Left lobe of liver (tissue), 2 donors: Measurements from ENCODE around the gene ZMIZ2. TPM values are rescaled to one million over a fixed set of nuclear protein-coding genes. Genes with fewer than 3 reads are reported as not detected.
"Not testable (repeated sequence)": the region's sequence is repeated elsewhere in the genome, so short reads cannot be mapped to it uniquely, and the experiment has no call there.

Experiments
- ATAC-seq: fragments of 200-7000 bp; cut with Tn5 transposase; one replicate; pipeline ENCODE4 v1.9.1; 2020; ENCODE audit warnings: mild to moderate bottlenecking, moderate library complexity
- DNase-seq: peaks from one replicate; pipeline ENCODE4 v3.0.0-alpha.2; 2020; ENCODE audit warnings: low spot score
- total RNA-seq: library from RNA; stranded (reverse); gene quantifications from one replicate; pipeline ENCODE4 v1.2.1, GENCODE V29; 2021
- donor health status: DM: no; HTN: no; CAD: no; lungs with moderate emphysema.
- donor health status: DM: no; HTN: yes; CAD: no.

The ZMIZ2 gene
- total RNA-seq, 1 donor from 2014 or later: 37.5 TPM

- peak; percentile 74 for ATAC-seq
- DNase-seq: peak; percentile 87
These were observed 48.9 kb downstream of the ZMIZ2 start for GRCh38 chr7:44797329-44798258.

DNA sequence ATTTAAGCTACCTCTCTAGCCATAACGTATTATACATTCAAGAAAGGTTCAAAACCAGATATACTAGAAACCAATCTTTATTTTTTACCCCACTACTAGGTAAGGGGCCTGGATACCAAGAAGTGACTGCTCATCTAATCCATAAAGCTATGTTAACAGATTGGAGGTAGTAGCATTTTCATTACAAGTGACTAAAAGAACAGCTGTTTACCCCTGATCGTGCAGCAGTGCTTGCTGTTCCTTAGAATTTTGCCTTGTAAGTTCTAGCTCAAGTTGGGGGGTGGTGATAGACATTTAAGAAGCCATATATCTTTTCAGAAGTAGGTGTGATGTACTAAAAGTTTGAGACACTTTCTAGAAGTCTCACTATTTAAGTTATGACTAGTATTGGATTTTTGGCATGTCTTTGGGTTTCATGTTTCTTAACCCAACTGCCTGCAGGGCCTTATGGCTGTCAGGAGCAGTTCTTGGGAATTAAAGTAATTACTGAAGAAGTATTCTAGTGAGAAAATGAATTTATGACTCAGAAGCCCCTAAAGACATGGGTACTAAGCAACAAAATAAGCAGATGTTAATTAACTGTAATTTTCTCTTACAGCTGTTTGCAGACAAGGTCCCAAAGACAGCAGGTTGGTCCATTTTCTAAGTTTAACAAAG is 50.1 kb downstream of the ZMIZ2 start:
- no peak for DNase-seq
- ATAC-seq: no peak

DNA sequence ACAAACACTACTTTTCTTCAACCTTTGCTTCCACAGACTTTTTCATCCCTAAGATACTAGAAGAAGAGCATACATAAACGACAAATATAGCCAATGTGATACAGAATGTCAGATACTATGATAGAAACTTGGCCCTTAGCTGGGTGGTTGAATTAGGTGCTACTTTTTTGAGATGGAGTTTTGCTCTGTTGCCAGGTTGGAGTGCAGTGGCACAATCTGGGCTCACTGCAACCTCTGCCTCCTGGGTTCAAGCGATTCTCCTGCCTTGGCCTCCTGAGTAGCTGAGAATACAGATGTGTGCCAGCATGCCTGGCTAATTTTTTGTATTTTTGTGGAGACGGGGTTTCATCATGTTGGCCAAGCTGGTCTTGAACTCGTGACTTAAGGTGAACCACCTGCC is 51.3 kb downstream of the ZMIZ2 start:
- ATAC-seq (no peak), DNase-seq (no peak)

DNA sequence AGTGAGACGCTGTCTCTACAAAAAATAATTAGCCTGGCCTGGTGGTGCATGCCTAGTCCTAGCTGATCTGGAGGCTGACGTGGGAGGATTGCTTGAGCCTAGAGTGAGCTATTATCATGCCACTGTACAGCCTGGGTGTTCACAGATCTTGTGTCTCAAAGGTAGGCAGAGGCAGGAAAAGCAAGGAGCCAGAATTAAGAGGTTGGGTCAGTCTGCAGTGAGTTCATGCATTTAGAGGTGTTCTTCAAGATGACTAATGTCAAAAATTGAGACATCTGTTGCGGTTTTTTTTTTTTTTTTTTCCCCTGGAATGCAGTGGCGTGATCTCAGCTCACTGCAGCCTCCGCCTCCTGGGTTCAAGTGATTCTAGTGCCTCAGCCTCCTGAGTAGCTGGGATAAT is 53.2 kb downstream of the ZMIZ2 start:
- DNase-seq (no peak), ATAC-seq (no peak)

DNA sequence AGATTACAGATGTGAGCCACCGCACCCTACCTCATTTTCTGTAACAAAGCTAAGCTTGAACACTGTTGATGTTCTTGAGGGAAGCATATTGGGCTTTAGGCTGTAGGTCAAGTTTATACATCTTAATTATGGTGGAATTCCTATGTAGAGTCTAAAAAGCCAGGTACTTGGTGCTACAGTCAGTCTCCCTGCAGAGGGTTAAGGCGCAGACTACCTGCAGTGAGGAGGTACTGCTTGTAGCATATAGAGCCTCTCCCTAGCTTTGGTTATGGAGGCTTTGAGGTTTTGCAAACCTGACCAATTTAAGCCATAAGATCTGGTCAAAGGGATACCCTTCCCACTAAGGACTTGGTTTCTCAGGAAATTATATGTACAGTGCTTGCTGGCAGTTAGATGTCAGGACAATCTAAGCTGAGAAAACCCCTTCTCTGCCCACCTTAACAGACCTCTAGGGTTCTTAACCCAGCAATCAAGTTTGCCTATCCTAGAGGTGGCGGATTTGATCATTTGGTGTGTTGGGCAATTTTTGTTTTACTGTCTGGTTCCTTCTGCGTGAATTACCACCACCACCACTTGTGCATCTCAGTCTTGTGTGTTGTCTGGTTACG is 53.9 kb downstream of the ZMIZ2 start:
- DNase-seq (no peak), ATAC-seq (no peak)

DNA sequence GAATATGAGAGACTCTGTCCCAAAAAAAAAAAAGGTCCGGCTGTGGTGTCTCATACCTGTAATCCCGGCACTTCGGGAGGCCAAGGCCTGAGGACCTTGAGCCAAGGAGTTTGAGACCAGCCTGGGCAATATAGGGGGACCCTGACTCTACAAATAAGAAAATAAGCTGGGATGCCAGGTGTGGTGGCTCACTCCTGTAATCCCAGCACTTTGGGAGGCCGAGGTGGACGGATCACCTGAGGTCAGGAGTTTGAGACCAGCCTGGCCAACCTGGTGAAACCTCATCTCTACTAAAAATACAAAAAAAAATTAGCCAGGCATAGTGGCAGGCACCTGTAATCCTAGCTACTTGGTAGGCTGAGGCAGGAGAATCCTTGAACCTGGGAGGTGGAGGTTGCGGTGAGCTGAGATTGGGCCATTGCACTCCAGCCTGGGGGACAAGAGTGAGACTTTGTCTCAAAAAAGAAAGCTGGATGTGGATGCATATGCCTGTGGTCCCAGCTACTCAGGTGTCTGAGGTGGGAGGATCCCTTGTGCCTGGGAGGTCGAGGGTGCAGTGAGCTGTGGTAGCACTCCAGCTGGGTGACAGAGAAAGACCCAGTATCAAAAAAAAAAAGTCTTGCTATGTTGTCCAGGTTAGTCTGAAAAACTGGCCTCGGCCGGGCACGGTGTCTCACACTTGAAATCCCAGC is 55.3 kb downstream of the ZMIZ2 start:
- DNase-seq, ATAC-seq: not testable (repeated sequence)

GRCh38 chr7:44805950-44806349 is 57.3 kb downstream of the ZMIZ2 start:
- ATAC-seq: no peak

GRCh38 chr7:44808914-44809393 is 60.3 kb downstream of the ZMIZ2 start:
- ATAC-seq (peak; percentile 80), DNase-seq (peak; percentile 63)

More at GRCh38 chr7:44805950-44806349, 57.3 kb downstream of the ZMIZ2 start:
- no peak for DNase-seq

- peak; percentile 85 for ATAC-seq
- DNase-seq: no peak
These were observed 62.4 kb downstream of the ZMIZ2 start for GRCh38 chr7:44811093-44811492.

DNA sequence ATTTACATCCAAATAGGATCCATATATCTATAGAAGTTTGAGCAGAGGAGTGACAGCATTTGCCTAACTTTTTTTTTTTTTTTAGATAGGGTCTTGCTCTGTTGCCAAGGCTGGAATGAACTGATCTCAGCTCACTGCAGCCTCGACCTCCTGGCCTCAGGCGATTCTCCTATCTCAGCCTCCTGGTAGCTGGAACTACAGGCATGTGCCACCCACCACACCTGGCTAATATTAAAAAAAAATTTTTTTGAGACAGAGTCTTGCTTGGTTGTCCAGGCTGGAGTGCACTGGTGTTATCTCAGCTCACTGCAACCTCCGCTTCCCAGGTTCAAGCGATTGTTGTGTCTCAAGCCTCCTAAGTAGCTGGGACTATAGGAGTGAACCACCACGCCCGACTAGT is 62.9 kb downstream of the ZMIZ2 start:
- no peak for ATAC-seq
- no peak for DNase-seq

DNA sequence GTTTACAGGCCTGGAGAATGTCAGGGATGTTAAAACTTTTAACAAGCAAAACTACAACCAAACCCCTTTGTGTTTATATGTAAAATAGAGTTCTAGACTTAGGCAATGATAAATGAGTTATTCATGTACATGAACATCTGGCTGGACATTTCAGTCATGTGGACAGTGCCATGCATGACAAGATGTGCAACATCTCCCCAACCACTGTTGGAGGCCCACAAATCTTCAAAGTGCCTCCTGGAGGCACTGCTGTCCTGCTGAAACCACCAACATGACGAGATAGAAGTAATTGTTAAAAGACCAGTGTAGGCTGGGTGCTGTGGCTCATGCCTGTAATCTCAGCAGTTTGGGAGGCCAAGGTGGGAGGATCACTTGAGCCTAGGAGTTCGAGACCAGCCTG is 66.3 kb downstream of the ZMIZ2 start:
- no peak for DNase-seq

DNA sequence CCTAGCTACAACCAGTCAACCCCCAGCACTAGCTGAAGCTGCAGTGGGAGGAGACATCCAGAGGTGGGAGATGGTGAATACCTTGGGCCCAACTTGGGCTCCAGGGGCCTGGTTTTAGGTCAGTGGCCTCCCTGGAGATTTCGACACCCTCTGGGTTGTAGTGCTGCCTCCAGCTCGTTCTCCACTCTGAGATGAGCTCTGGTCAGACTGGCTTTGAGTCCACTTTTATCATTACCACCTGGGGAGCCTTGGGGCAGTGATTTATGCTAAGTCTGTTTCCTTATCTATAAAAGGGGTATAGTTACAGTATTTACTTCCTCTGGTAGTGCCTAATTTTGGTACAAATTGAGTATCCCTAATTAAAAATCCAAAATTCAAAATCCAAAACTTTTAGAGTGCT is 70.6 kb downstream of the ZMIZ2 start:
- ATAC-seq (no peak), DNase-seq (no peak)

More for the DNA sequence above, 66.3 kb downstream of the ZMIZ2 start:
- ATAC-seq: no peak

Other genes starting within 250 kb of the ZMIZ2 start
- gene NPC1L1, start 207.5 kb upstream of the ZMIZ2 start, total RNA-seq: 21.1 TPM
- 32.9 TPM for gene DDX56, start 174.9 kb upstream of the ZMIZ2 start, total RNA-seq
- 45.5 TPM for gene TMED4, start 166.6 kb upstream of the ZMIZ2 start, total RNA-seq
- gene OGDH, start 142.2 kb upstream of the ZMIZ2 start, total RNA-seq: 50.9 TPM
- 532 TPM for gene PPIA, start 47.8 kb downstream of the ZMIZ2 start, total RNA-seq
- gene H2AZ2, start 99.2 kb downstream of the ZMIZ2 start, total RNA-seq: 64.6 TPM
- 5.0 TPM for gene PURB, start 136.7 kb downstream of the ZMIZ2 start, total RNA-seq
- 1.0 TPM for gene MYO1G, start 230.2 kb downstream of the ZMIZ2 start, total RNA-seq